CD4-positive, alpha-beta T cell treated with Interleukin-6 for 4 hours (primary cell): ENCODE results near the gene TAF1B.

Experiments
- DNase-seq: peaks from one replicate; pipeline ENCODE4 v3.0.0-alpha.2; 2020; ENCODE audit warnings: mixed read lengths

The TAF1B gene

GRCh38 chr2:9808334-9809063 lies 34.8 kb upstream of the TAF1B start:
- DNase-seq, result no peak

GRCh38 chr2:9809064-9809356 lies 34.3 kb upstream of the TAF1B start:
- no peak for DNase-seq

- DNase-seq, result no peak
Observed at GRCh38 chr2:9809448-9810088, 33.7 kb upstream of the TAF1B start.

- no peak for DNase-seq
Observed at GRCh38 chr2:9811216-9811615, 32.1 kb upstream of the TAF1B start.

GRCh38 chr2:9811679-9812511 lies 31.4 kb upstream of the TAF1B start:
- DNase-seq, result no peak

GRCh38 chr2:9812945-9813311 lies 30.3 kb upstream of the TAF1B start:
- no peak for DNase-seq

- DNase-seq, result peak; percentile 74
Observed at GRCh38 chr2:9813312-9814128, 29.8 kb upstream of the TAF1B start.

GRCh38 chr2:9814129-9814868 lies 29.0 kb upstream of the TAF1B start:
- no peak for DNase-seq

- DNase-seq, result no peak
Observed at GRCh38 chr2:9815076-9815475, 28.2 kb upstream of the TAF1B start.

- DNase-seq, result no peak
Observed at GRCh38 chr2:9815844-9816279, 27.4 kb upstream of the TAF1B start.

- DNase-seq, result no peak
Observed at GRCh38 chr2:9818097-9818496, 25.2 kb upstream of the TAF1B start.

GRCh38 chr2:9819551-9819950 lies 23.7 kb upstream of the TAF1B start:
- no peak for DNase-seq

- no peak for DNase-seq
Observed at GRCh38 chr2:9820020-9820973, 23.0 kb upstream of the TAF1B start.

GRCh38 chr2:9821805-9822445 lies 21.3 kb upstream of the TAF1B start:
- DNase-seq, result no peak

GRCh38 chr2:9824441-9824840 lies 18.8 kb upstream of the TAF1B start:
- no peak for DNase-seq

- no peak for DNase-seq
Observed at GRCh38 chr2:9824956-9825720, 18.1 kb upstream of the TAF1B start.

GRCh38 chr2:9826208-9826607 lies 17.1 kb upstream of the TAF1B start:
- DNase-seq, result no peak

- no peak for DNase-seq
Observed at GRCh38 chr2:9830685-9831410, 12.4 kb upstream of the TAF1B start.

GRCh38 chr2:9831670-9832069 lies 11.6 kb upstream of the TAF1B start:
- no peak for DNase-seq
